Measurements from ENCODE around the gene MYO5B.

Gene MYO5B

GRCh38 chr18:50143294-50143693 lies 51.7 kb downstream of the MYO5B start:
- no peak for DNase-seq

DNA sequence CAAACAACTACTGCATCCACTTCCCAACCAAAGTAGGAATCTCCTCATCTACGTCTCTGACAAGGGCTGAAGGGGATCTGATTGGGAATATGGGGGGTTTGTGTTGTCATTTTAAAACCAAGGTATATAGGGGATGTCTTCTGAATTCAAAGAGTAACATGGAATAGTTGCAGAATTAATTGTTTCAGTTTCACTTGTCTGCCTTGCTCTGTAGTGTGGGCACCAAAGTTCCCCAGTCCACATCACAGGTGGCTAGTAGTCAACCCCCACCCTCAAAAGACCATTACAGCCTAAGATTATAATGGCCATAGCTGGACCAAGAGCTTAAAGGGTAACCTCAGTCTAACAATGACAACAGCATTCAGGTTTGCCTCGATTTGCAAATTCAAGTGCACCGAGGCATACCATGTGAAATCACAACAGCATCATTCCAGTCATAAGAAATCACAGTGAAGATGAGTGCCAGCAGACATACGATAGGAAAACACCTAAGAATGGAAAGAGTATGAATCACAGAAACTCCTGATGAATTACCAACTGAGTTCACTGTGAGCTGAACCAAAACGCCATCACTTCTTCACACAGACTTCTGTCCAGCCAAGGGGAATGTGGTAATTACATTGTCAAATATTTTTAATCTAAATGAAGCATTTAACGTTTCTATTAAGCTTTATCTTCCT lies 52.4 kb downstream of the MYO5B start:
- DNase-seq = no peak

DNA sequence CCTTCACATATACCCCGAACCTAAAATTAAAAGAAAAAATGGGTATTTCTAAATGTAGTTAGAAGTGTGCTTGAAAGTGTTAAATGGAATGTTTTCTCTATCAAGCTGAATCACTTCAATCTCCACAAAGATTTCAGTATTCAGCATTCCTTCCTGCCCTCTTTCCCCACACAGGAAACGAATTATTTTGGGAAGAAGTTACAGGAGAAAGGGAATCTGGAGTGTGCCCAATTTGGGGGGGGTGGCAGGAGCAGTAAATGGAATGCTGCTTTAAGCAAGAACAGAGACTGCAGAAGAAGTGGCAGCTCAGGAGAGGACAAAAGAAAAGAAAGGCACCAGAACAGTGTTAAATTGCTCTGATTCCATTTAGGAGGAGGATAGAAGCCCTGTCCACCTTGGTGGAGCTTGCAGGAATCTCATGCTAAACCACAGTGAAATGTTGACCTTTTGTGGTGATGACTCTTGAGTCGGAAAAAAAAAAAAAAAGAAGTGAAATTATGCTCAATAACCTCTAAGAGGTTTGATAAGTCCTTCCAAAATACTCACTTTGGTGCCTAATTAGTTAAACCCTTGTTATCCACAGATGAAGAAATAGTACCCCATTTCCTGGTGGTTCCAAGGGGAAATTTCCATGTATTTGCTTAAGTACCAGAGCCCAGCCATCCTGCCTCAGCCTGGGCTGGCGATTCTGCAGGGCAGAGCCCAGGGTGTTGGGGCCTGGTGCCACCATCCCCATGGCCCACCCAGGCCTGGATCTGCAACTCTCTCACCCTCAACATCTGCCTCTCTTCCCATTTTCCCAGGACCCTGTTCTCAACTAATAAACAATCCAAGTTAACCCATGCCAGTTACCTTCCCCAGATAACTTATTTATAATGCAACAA lies 56.5 kb downstream of the MYO5B start:
- no peak for DNase-seq

DNA sequence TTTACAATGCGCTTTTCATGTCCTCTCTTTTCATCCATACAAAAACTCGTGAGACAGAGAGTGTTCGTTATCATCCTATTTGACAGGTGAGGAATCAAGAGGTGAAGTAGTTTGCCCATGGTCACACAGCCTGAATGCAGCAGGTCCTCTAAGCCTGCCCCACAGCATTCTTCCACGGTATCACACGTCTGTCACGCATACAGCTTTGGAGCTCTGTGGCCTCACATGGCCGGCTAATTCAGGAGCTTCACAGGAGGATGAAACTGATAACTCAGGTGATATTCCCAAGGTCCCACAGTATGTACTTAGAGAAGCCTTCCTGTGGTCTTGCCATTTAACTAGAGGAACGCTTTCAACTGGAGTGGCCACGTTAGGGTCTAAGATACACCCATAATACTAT lies 59.0 kb downstream of the MYO5B start:
- no peak for DNase-seq

- DNase-seq = no peak
Observed at GRCh38 chr18:50133526-50133925, 61.4 kb downstream of the MYO5B start.

DNA sequence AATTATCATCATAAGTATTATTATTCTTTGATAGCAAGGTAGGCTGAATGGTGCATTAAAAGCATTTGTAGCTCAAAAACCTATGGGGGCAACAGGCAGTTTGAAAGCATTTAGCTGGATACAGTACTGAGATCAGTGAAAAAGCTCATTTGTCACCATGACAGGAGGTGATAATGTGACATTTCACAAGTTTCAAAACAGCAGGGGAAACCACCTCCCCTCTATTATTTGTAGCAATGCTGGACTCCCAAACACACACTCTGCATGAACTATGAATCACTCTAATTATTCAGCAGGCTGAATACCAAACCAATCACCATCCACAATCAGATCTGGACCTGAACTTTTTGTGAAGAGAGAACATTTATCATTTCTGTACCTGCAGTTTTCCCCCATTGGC lies 63.4 kb downstream of the MYO5B start:
- no peak for DNase-seq

DNA sequence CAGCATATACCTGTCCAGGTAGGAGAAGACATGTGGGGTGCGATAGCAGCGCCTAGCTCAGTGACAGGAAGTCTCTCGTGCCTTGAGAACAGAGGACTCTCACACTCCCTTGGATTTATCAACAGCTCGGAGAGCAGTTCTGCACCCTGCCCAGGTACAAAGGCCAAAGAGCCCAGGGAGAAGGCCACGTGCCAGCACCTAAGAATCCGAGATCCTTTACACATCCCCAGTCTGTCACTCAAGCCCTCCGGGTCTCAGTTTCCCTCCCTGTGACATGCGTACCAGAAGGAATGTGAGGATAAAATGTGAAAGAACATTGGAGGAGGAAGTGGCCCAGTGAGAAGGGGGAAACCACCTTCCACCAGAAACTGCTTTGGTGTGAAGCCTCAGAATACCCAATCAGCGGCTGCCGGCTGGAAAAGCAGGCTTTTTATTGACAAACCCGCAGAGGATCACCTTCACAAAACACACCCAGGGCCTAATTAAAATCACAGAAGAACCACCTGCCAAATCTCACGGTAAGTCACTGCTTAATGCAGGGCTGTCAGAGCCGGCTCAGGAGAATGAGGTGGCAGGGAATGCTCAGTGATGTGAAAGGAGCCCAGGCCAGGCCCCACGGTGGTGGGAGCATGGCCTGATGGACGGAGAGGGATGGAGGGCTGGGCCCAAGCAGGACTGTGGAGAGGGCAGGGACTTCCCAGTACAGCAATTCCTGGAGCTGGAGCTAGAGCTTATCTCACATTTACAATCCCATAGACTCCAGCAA lies 66.3 kb downstream of the MYO5B start:
- no peak for DNase-seq

- DNase-seq = no peak
Observed at GRCh38 chr18:50127516-50128210, 67.3 kb downstream of the MYO5B start.

DNA sequence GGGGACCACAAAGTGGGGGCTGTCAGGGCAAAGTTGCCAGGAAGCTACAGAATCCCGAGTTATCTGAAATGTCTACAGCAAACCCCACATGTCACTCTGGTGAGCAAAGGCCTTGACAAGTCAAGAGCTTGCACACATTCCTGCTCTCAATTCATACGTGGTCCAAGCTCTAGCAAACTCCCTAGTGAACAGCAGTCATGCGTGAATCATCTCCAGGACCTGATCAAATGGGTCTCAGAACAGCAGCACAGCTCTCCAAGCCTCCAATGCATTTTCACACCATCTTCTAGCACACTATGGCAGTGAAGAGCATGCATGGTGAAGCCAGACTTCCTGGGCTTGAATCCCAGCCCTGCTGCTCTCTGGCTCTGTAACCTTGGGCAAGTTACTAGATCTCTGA lies 68.5 kb downstream of the MYO5B start:
- no peak for DNase-seq

DNA sequence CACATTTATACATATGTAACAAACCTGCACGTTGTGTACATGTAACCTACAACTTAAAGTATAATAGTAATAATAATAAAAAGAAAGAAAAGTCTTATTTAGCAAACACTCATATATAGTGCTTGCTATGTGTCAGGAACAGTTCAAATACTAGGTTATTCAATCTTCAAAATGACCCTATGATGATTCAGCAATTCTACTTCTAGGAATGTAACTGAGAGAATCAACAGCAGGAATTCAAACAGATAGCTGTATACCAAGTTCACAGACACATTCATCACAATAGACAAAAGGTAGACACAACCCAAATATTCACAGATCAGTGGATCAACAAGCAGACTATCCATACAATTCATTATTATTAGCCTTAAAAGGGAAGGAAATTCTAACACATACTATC lies 69.5 kb downstream of the MYO5B start:
- no peak for DNase-seq

DNA sequence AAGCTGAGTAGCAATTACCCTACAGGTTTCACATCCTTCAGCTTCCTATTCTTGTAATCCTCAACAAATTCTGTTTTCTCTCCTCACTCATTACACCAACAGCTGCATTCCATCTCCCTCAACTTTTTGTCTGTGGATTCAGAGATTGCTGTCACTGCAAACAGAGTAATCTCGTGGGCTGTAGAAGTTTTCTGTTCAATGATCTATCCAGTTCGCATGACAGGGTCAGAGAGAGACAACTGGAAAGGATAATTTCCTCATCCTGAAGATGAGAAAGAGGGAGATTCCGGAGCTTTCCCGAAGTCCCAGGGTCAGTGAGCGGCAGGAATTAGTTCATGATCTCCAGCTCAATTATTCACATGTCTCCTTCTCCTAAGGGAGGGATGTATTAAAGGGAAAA lies 75.7 kb downstream of the MYO5B start:
- DNase-seq = no peak

DNA sequence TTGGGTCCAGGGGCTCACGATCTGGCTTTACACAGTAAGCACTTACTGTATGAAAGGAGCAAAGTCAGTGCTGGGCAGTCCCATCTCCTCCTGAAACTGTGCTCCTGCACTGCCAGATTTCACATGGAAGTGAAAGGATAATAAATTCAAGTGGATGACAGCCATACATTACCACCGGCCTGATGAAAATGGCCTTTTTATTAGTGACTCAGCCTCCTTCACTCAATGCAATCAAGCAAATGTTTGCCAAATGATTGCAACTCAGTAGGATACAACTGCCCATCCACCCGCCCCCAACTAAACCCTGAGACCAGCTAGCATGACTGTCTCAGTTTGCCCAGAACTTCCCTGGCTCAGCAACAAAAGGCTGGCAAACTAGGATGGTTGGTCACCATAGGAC lies 77.1 kb downstream of the MYO5B start:
- DNase-seq = no peak

DNA sequence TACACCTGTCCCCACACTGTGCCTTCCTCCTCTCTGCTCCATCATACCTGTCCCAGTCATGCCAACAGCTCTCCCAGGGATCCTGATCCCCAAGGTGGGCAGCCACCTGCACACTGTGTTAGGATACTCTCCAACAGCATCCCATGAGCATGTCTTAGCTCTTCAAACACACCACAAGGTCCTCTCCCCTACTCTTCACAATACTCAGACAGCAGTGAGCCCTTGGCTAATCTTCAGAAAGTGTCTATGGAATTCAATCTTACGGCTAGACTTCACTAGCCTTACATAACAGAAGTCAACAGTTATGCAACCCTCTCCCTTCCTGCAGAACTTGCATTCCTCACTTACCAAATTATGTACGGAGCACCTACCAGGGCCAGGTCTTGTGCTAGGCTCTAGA lies 79.9 kb downstream of the MYO5B start:
- no peak for DNase-seq

- DNase-seq = no peak
Observed at GRCh38 chr18:50114448-50114847, 80.5 kb downstream of the MYO5B start.

DNA sequence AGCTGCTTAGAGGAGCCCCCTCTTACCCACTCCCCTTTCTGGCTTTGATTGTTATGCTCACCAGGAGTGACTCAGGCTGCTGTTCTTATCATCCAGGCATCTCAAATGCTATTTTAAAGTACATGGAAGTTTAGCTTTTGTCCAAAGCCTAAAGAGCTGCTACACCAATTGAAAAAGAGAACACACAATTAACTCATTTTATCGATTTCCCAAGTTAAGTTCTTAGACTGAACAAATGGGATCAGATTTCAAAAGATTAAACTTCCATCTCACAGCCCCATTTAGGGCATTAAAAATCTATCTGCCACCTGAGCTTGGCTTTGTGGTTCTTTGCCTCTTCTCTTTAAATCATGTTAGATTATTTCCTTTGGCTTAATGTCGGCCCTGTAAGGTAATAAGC lies 81.2 kb downstream of the MYO5B start:
- no peak for DNase-seq

- DNase-seq = peak; percentile 2
Observed at GRCh38 chr18:50111398-50111797, 83.5 kb downstream of the MYO5B start.

- no peak for DNase-seq
Observed at GRCh38 chr18:50107468-50107977, 87.4 kb downstream of the MYO5B start.

GRCh38 chr18:50105027-50105426 lies 89.9 kb downstream of the MYO5B start:
- DNase-seq = no peak

- no peak for DNase-seq
Observed at GRCh38 chr18:50104421-50104820, 90.5 kb downstream of the MYO5B start.

- peak; percentile 81 for DNase-seq
Observed at GRCh38 chr18:50099725-50100407, 95.1 kb downstream of the MYO5B start.

GRCh38 chr18:50097702-50098101 lies 97.2 kb downstream of the MYO5B start:
- no peak for DNase-seq

- DNase-seq = no peak
Observed at GRCh38 chr18:50096766-50097435, 98.0 kb downstream of the MYO5B start.
